GM12801 (cell line): ENCODE results near the gene ADAM29.

Experiments
- TF ChIP-seq, protein P1 (sequence below): IDR thresholded peaks from one replicate; pipeline ENCODE4 v1.5.1; 2011; ENCODE audit warnings: control low read depth; ENCODE audit not compliant: insufficient read length; ENCODE audit errors: extremely low read depth

Gene ADAM29

DNA sequence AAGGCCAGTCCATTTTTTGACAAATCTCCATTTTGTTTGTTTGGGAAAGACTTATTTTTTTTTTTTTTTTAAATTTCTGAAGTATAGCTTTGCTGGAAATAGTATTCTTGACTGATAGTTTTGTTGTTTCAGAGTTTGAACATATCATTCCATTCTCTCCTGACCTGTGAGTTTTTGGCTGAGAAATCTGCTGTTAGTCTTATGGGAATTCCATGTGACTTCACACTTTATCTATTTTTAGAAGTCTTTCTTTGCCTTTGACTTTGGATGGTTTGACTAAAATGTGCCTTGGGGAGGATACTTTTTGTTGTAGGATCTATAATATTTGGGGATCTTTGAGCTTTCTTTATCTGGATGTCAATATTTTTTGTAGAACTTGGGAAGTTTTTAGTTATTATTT is 10.7 kb upstream of the ADAM29 start:
- TF ChIP-seq, protein P1, sequence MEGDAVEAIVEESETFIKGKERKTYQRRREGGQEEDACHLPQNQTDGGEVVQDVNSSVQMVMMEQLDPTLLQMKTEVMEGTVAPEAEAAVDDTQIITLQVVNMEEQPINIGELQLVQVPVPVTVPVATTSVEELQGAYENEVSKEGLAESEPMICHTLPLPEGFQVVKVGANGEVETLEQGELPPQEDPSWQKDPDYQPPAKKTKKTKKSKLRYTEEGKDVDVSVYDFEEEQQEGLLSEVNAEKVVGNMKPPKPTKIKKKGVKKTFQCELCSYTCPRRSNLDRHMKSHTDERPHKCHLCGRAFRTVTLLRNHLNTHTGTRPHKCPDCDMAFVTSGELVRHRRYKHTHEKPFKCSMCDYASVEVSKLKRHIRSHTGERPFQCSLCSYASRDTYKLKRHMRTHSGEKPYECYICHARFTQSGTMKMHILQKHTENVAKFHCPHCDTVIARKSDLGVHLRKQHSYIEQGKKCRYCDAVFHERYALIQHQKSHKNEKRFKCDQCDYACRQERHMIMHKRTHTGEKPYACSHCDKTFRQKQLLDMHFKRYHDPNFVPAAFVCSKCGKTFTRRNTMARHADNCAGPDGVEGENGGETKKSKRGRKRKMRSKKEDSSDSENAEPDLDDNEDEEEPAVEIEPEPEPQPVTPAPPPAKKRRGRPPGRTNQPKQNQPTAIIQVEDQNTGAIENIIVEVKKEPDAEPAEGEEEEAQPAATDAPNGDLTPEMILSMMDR: no peak

DNA sequence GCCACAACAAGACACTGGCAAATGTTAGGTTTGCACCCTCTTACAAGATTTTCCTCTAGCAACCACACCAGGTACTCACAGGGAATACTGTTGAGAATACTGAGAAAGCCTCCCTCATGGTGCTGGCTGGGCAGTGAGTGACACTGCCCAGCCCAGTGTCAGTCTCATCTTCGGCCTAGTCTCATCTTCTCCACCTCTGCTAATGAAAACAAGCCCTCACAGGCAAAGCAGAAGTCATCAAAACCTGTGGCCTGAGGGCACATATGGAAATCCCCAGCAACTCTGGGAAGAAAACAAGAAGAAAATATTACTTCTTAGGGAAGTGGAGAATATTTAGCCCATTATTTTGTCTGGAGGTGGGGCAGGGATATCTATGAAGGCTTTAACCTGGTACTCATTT is 7.9 kb upstream of the ADAM29 start:
- TF ChIP-seq, protein P1: no peak

DNA sequence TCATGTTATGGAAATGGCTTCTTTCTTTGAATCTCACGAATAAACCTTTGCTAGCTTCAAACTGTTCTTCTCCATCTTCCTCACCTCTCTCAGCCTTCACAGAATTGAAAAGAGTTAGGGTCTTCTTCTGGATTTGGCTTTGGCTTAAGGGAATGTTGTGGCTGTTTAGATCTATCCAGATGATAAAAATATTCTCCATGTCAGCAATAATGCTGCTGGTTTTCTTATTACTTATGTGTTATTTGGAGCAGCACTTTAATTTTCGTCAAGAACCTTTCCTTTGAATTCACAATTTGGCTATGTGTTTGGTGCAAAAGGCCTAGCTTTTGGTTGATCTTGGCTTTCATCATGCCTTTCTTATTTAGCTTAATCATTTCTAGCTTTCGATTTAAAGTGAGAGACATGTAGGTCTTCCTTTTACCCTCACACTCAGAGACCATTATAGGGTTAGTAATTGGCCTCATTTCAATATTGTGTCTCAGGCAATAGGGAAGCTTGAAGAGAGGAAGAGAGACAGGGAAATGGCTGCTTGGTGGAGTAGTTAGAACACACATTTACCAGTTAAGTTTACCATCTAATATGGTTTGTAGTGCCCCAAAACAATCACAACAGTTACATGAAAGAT is 5.1 kb upstream of the ADAM29 start:
- TF ChIP-seq, protein P1: no peak

DNA sequence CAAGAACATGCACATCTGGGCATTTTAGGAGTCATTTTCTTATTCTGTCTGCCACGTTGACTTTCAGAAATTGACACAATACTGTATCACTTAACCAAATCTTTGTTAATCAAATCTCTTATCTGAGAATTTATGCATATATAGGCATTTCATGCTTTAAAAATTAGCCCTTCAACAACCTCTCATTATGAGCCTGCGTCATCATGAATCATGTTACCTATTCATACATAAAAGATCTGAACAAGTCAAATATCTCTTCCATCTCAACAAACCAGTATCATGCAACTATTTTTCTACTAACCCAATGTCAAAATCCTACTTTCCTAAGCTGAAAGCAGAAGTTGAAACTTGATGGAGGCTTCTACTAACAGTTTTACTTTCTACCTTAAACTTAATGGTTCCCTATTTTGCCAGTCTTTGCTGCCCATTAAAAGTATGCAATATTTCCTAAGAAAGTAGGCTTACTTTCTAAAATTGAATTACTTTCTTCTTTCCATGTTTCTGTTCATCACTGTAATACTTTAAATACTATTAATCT is 1.8 kb downstream of the ADAM29 start:
- TF ChIP-seq, protein P1: no peak

DNA sequence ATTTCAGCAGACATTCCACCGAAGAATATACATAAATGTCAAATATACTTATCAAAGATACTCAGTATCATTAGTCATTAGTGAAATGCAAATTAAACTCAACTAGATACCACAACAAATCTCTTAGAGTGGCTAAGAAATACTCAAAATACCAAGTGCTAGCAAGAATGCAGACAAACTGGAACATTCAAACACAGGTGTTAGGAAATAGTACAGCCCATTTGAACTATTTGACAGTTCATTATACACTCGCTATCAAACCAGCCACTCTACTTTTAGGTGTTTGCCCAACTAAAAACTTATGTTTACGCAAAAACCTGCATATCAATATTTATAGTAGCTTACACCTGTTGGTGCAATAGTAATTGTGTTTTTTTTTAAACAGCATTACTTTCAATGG is 8.8 kb downstream of the ADAM29 start:
- TF ChIP-seq, protein P1: no peak

DNA sequence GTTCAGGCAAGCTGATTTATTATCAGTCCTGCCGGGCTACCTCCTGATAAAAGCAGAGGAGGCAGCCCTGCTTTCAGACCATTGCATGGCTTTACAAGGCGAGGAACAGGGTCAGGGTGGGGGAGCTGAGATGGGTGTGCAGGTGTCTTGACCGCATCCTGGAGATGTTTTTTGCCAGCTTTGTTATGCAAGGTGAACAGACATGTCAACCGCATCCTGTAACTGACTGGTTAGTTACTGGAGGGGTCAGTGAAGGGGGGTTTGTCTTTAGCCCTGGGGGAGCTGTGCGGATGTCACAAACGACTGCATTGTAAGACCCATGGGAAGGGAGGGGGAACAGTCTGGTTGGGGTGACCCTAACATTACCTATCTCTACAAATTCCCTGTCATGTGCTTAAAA is 10.0 kb downstream of the ADAM29 start:
- TF ChIP-seq, protein P1: no peak

DNA sequence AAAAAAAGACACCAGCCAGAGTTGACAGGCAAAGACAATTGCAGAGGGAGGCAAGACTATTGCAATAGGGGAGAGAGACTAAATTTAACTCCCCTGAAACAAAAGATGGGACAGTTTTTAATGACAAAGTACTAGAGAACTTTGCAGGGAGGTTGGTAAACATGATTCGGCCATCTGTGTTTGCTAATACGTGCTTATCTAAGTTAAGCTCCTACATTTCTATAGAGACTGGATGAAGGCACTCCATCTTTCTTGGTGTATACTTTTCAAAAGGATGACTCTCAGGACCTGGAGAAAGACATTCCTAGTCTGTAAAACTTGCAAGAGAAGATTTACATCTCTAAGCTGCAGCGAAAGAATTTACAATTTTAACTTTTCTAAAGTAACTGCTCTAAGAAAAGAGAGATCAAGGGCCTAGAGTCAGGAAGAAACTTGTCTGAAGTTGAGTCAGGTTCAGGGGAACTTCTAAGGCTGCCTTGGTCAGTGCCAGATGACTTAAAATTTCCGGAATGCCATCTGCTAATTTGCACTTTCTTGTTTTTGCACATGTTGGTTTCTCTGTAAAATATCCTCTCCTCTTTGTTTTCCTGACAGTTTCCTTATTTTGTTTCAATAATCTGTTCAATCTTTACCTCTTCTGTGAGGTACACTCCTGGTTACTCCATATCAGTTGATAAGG is 10.6 kb downstream of the ADAM29 start:
- TF ChIP-seq, protein P1: no peak
